AG04449 (cell line): ENCODE results near the gene CD52.

Experiments
- CTCF ChIA-PET: fragments of 350-600 bp; formaldehyde crosslinking; extraction: SDS; loops from one replicate; lab custom pipeline; 2021; ENCODE audit warnings: antibody characterized with exemption; lab: Yijun Ruan, JAX
- POLR2A ChIA-PET: fragments of 400-600, 350-600 bp; formaldehyde crosslinking; extraction: SDS; loops from one replicate; lab custom pipeline; 2020; ENCODE audit warnings: antibody characterized with exemption, inconsistent platforms; lab: Yijun Ruan, JAX
- DNase-seq: peaks from one replicate; pipeline ENCODE4 v3.0.0-alpha.2; 2010; ENCODE audit warnings: low read depth, low spot score
- H3K4me3 ChIP-seq: 2 replicates; pipeline ENCODE4 v1.5.1; 2011; ENCODE audit warnings: low read depth, mild to moderate bottlenecking, control low read depth, low read length
- CTCF ChIP-seq: IDR thresholded peaks from one replicate; pipeline ENCODE4 v1.5.1; 2011; ENCODE audit warnings: mild to moderate bottlenecking, moderate library complexity, low read length, control low read depth, inconsistent platforms; ENCODE audit not compliant: insufficient read depth; ENCODE audit errors: missing control alignments

The CD52 gene

GRCh38 chr1:26362331-26362730, 44.6 kb downstream of the CD52 start:
- no peak overlapping the region for H3K4me3 ChIP-seq
- DNase-seq: no peak
- ChIA-PET POLR2A (no interaction called here), CTCF (interaction anchor here (0.6 to 7.0 kb wide), 12 partner anchors 8 to 87 kb away, joined by 3 to 203 read pairs (median 14); partner anchors contain the start of genes CRYBG2, SH3BGRL3 and ZNF683)
- no peak for TF ChIP-seq CTCF

DNA sequence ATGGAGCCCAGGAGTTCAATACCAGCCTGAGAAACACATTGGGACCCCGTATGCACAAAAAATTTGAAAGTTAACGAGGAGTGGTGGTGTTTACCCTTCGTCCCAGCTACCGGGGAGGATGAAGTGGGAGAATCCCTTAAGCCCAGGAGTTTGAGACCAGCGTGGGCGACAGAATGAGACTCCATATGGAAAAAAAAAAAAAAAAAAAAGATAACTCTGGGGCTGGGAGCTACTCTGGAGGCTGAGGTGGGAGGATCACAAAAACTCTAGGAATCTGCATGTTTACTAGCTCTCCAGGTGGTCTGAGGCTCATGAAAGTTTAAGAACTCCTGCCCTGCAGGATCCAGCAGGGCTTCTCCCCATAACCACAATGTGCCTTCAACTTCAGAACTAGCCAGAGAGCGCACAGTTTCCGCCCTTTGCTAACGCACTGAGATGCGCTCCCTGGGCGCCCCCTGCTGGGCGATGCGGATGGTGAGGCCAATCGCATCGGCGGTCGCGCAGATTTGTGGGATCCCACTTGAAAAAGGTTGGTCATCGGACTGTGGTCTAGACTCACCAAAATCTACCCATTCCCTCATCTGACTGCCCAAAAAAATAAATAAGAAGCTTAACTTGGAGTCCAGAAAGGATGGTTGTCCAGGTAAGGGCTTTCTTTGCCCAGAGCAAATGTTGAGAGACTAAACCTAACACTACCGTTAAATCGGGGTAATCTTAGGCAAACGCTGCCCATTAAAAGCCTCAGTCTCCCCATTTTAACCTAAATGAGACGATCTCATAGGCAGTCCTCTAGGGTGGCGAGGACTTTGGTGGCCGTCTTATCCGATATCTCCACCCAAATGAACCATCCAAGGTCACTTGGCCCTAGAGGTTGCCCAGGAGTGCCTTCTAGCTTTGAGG, 46.0 kb downstream of the CD52 start:
- ChIA-PET POLR2A (no interaction called here), CTCF (interaction anchor here (0.6 to 7.0 kb wide), 57 partner anchors 10 to 320 kb away, joined by 3 to 203 read pairs (median 5); partner anchors contain the start of genes CD52, CEP85, CRYBG2 and DHDDS)
- peak; percentile 92 for TF ChIP-seq CTCF
- no peak for DNase-seq
- H3K4me3 ChIP-seq: no peak overlapping the region

GRCh38 chr1:26364956-26365355, 47.2 kb downstream of the CD52 start:
- ChIA-PET CTCF (interaction anchor here (0.7 to 7.0 kb wide), 28 partner anchors 11 to 278 kb away, joined by 3 to 203 read pairs (median 8); partner anchors contain the start of genes CD52, CEP85, CRYBG2 and DHDDS), POLR2A (no interaction called here)
- TF ChIP-seq CTCF: no peak
- H3K4me3 ChIP-seq: no peak overlapping the region
- no peak for DNase-seq

DNA sequence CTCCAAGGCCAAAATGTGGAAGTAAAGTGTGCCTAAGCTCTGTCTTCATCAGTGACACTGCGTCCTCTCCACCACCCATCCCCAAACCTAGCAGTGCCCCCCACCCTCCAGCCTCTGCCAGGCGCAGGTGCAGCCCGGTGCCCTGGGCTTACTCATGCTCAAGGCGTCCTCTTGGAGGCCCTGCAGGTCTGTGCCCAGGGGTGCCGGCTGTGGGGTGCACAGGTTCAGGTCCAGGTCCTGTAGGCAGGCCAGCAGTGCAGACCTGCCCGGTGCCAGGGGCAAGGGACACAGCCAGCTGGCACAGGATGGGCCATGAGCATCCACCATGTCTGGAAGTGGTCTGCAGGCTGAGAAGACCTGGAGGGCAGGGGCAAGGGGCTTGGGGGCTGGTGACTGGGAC, 49.7 kb downstream of the CD52 start:
- no peak for DNase-seq
- no peak for TF ChIP-seq CTCF
- ChIA-PET POLR2A (interaction anchor here (0.6 kb wide), 1 partner anchor 20 kb away, joined by 4 read pairs; no protein-coding TSS in a partner anchor), CTCF (interaction anchor here (0.9 to 7.0 kb wide), 3 partner anchors 13 to 50 kb away, joined by 3 to 77 read pairs (median 4); partner anchors contain the start of gene CRYBG2)
- no peak overlapping the region for H3K4me3 ChIP-seq

DNA sequence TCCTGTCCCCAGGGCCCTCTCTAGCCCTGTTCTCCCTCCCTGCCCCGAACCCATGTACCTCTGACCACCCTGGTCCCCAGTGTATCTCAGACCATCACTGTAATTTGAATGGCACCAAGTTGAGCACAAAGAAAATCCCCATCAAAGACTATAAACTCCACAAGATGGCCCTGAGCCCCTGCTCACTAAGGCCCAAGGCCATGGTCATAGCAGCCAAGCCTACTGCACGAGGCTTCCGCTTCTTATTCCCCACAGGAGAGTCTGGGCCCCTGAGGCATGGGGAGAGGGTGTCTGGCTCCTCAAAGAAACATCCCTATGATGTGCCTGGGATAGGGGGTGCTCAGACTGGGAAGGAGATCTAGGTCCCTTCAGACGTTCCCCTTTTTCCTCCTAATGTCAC, 50.2 kb downstream of the CD52 start:
- TF ChIP-seq CTCF: no peak
- POLR2A ChIA-PET: no interaction called here
- DNase-seq: no peak
- CTCF ChIA-PET: interaction anchor here (7.0 kb wide), 1 partner anchor 14 kb away, joined by 77 read pairs; the partner anchor contains the start of gene CRYBG2
- H3K4me3 ChIP-seq: no peak overlapping the region

- no peak for DNase-seq
- CTCF ChIA-PET: interaction anchor here (7.0 kb wide), 1 partner anchor 14 kb away, joined by 77 read pairs; the partner anchor contains the start of gene CRYBG2
- POLR2A ChIA-PET: no interaction called here
- no peak for TF ChIP-seq CTCF
- H3K4me3 ChIP-seq: no peak overlapping the region
Observed at GRCh38 chr1:26368486-26368885, 50.7 kb downstream of the CD52 start.
